ENCODE measurements around the gene DAPK2.
A peak's percentile ranks its signal among the peaks of the same experiment; 100 is the strongest.

DAPK2 gene

GRCh38 chr15:63941698-63942465 lies 104.4 kb downstream of the DAPK2 start:
- no peak overlapping the region for H3K4me3 Mint-ChIP-seq
- H3K36me3 Mint-ChIP-seq: peaks cover 4% of the 10 kb centered on the region
- CTCF ChIA-PET: interaction anchor here (0.6 to 1.6 kb wide), 5 partner anchors 9 to 70 kb away, joined by 3 to 4 read pairs (median 3); no protein-coding TSS in a partner anchor
- peaks cover 4% of the 10 kb centered on the region for H3K27me3 Mint-ChIP-seq
- no peak overlapping the region for H3K27ac Mint-ChIP-seq
- peaks cover 35% of the 10 kb centered on the region for H3K4me1 Mint-ChIP-seq
- no peaks in the 10 kb centered on the region for H3K9me3 Mint-ChIP-seq
- DNase-seq: peak; percentile 6

- H3K9me3 Mint-ChIP-seq: no peaks in the 10 kb centered on the region
- peaks cover 4% of the 10 kb centered on the region for H3K36me3 Mint-ChIP-seq
- H3K4me3 Mint-ChIP-seq: no peak overlapping the region
- DNase-seq: peak; percentile 13
- H3K27me3 Mint-ChIP-seq: peaks cover 4% of the 10 kb centered on the region
- H3K27ac Mint-ChIP-seq: no peak overlapping the region
- CTCF ChIA-PET: interaction anchor here (0.6 to 1.6 kb wide), 5 partner anchors 8 to 127 kb away, joined by 3 to 4 read pairs (median 3); no protein-coding TSS in a partner anchor
- peaks cover 35% of the 10 kb centered on the region for H3K4me1 Mint-ChIP-seq
These were observed 105.2 kb downstream of the DAPK2 start for GRCh38 chr15:63940966-63941620.

DNA sequence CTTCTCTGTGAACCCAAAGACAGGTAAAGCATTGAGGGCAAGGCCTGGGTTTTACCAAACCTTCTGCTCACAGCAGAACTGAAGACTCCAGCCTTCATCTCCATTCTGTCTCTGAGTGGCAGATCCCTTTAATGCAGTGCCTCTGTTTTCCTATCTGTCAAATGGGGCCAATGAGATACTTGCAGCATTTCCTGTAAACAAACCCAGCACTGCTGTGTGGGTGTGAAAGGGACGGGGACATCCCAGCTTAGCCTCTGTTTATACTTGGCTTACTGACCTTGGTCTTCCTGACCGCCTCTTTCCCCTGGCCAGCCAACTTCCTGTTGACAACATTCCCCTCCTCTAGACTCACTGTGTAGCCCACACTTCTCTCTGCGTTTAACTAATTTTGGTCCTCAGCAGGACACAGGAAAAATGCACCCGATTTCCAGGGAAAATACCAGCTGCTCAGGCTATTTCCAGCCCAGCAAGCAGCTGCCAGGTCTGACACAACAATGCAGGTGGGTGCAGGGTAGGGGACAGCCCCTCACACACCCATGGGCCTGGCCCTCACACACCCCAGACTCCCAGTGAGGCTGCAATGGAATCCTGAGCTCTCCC lies 106.7 kb downstream of the DAPK2 start:
- peaks cover 4% of the 10 kb centered on the region for H3K27me3 Mint-ChIP-seq
- no peak overlapping the region for H3K4me3 Mint-ChIP-seq
- peaks cover 29% of the 10 kb centered on the region for H3K4me1 Mint-ChIP-seq
- peaks cover 4% of the 10 kb centered on the region for H3K36me3 Mint-ChIP-seq
- H3K27ac Mint-ChIP-seq: peak overlapping the region; percentile 80
- DNase-seq: peak; percentile 27
- H3K9me3 Mint-ChIP-seq: no peaks in the 10 kb centered on the region
- CTCF ChIA-PET: no interaction called here

GRCh38 chr15:63938486-63939061 lies 107.7 kb downstream of the DAPK2 start:
- peak; percentile 22 for DNase-seq
- H3K4me1 Mint-ChIP-seq: peaks cover 29% of the 10 kb centered on the region

GRCh38 chr15:63933522-63933921 lies 112.8 kb downstream of the DAPK2 start:
- peaks cover 2% of the 10 kb centered on the region for H3K36me3 Mint-ChIP-seq
- no peak overlapping the region for H3K27ac Mint-ChIP-seq
- CTCF ChIA-PET: interaction anchor here (0.8 to 4.7 kb wide), 2 partner anchors 8 to 12 kb away, joined by 3 to 18 read pairs; no protein-coding TSS in a partner anchor
- H3K4me3 Mint-ChIP-seq: no peak overlapping the region
- DNase-seq: no peak
- H3K27me3 Mint-ChIP-seq: peaks cover 18% of the 10 kb centered on the region
- H3K9me3 Mint-ChIP-seq: no peaks in the 10 kb centered on the region
- H3K4me1 Mint-ChIP-seq: peaks cover 13% of the 10 kb centered on the region

More at GRCh38 chr15:63938486-63939061, 107.7 kb downstream of the DAPK2 start:
- Mint-ChIP-seq H3K4me3 (no peak overlapping the region), H3K27me3 (peaks cover 4% of the 10 kb centered on the region), H3K36me3 (peaks cover 4% of the 10 kb centered on the region), H3K27ac (peak overlapping the region; percentile 8), H3K9me3 (no peaks in the 10 kb centered on the region)
- CTCF ChIA-PET: no interaction called here

DNA sequence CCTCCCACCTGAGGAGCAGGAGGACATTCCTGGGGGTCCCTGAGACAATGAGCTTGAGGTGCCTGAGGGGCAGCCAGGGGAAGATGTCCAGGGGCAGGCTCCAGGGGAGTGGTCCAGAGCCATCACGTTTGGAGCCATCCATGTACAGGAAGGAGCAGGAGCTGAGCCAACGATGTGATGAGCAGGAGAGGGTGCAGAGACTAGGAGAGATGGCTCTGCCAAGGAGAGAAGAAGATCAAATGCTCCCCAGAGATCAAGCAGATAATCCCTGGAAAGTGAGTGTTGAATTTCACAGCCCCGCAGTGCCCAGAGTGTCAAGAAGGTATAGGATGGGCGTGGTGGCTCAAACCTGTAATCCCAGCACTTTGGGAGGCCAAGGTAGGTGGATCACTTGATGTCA lies 114.7 kb downstream of the DAPK2 start:
- peak; percentile 12 for DNase-seq
- Mint-ChIP-seq H3K36me3 (no peaks in the 10 kb centered on the region), H3K27me3 (peaks cover 30% of the 10 kb centered on the region), H3K9me3 (no peaks in the 10 kb centered on the region), H3K4me1 (no peaks in the 10 kb centered on the region), H3K27ac (no peak overlapping the region), H3K4me3 (no peak overlapping the region)
- CTCF ChIA-PET: interaction anchor here (4.7 kb wide), 1 partner anchor 14 kb away, joined by 18 read pairs; no protein-coding TSS in a partner anchor

DNA sequence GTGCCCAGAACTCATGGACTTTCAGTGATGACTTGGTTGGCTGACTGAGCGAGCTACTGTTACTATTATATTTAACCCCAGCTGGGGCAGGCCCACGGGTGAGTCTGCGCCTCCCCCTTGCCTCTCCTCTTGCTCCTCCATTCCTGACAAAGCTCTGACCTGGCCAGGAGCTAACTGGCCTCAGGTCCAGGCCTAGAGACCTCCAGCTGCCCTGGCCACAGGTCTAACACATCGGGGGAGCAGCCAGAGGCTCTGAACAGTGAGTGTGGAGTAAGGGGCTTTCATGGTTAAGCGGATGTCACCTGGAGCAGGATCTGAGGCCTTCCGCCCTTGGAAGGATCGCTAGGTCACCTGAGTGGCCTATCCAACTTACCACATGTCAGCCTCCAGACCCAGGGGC lies 116.3 kb downstream of the DAPK2 start:
- H3K27me3 Mint-ChIP-seq: peaks cover 35% of the 10 kb centered on the region
- no peak overlapping the region for H3K4me3 Mint-ChIP-seq
- no peak for DNase-seq
- no peak overlapping the region for H3K27ac Mint-ChIP-seq
- H3K4me1 Mint-ChIP-seq: no peaks in the 10 kb centered on the region
- H3K36me3 Mint-ChIP-seq: no peaks in the 10 kb centered on the region
- CTCF ChIA-PET: no interaction called here
- H3K9me3 Mint-ChIP-seq: no peaks in the 10 kb centered on the region

DNA sequence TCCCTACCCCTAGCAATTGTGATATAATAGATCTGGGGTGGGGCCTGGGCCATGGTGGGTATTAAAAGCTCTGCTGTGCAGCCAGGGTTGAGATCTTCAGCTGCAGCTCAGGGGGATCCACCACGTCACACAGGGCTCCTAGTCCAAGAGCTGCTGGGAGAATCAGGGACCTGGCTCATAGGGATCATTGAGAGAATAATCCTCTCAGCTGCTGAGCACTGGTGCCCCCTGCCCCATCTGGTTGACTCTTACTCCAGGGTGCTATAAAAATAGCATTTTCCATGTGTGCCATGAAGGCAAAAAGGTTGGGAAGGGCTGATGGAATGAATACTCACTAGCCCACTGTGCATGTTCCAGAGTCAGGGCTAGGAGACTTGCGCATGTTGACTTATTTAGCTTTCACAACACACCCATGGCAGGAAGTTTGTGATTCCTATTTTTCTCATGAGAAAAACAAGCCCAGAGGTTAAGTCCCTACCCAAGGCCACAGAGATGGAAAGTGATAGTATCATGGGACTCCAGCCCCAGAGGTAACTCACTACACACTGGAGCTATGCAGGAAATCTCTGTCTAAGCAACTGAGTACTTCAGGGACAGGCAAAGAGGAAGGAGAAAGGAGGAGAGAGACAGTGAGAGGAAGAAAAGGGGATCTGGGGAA lies 118.0 kb downstream of the DAPK2 start:
- no peak overlapping the region for H3K27ac Mint-ChIP-seq

DNA sequence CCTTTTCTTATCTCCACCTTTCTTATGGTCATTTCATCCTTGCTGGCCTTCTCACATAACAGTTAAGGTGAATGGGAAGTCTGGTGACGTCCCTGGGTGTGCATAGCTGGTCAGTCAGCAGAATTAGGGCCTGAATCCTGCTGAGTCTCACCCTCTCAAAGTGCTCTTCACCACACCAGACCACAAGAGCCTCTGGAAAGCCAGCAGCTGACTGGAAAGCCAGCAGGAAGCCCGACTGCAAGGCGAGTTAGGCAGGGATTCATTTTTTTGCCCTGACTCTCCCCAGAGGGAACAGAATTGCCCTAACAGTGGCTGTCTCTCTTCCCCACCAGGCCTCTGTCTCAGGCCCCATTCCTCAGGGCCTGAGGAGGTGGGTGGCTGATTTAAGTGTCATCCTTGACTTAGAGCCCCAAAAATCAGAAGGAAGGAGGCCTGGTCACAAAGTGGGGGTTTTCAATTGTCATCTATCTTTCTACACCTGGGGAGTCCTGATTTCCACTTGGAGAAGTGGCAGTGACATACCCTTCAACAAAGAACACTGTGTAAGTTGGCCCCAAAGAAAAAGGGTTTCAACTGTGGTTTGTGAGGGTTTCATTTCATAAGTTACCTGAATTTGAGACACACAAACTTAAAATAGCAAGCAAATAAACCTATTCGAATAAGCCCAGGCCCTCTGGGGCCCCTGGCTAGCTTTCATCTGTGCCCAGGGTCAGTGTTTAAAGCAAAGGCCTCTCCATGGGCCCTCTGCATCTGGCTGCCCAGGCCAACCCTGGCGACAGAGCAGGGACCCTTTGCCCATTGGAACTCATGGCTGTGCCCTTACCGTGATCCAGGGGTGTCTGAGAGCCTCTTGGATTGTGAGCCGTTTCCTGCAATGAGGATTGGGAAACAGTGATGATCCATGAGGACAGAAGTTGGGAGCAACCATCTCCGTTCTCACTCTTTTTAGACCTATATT lies 122.0 kb downstream of the DAPK2 start:
- Mint-ChIP-seq H3K27ac (no peak overlapping the region), H3K4me1 (peaks cover 15% of the 10 kb centered on the region), H3K4me3 (no peak overlapping the region), H3K36me3 (no peaks in the 10 kb centered on the region), H3K27me3 (peaks cover 29% of the 10 kb centered on the region), H3K9me3 (no peaks in the 10 kb centered on the region)
- CTCF ChIA-PET: interaction anchor here (1.1 kb wide), 1 partner anchor 22 kb away, joined by 4 read pairs; no protein-coding TSS in a partner anchor
- DNase-seq: no peak

More for the DNA sequence above, 118.0 kb downstream of the DAPK2 start:
- Mint-ChIP-seq H3K27me3 (peaks cover 35% of the 10 kb centered on the region), H3K4me3 (no peak overlapping the region), H3K4me1 (no peaks in the 10 kb centered on the region), H3K9me3 (no peaks in the 10 kb centered on the region), H3K36me3 (no peaks in the 10 kb centered on the region)
- CTCF ChIA-PET: interaction anchor here (0.7 to 2.2 kb wide), 5 partner anchors 8 to 118 kb away, joined by 3 to 11 read pairs (median 3); partner anchors contain the start of gene DAPK2
- DNase-seq: no peak

DNA sequence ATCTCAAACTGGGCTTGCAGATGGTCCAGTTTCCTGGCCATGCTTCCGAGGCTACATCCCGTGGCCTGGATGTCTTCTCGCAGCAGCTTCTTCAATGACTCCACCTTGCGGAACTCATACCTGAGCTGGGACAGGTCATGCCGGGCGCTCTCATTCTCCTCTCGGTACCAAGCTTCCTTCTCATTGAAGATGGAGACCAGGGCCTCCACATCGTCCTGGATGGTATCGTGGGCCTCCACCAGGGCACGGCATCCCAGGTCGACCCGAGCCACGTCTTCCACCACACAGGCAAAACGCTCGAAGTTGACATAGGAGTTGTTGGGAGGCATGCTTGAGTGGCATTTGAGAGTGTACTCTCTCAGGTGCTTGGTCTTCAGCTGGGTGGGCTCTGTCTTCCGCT lies 123.4 kb downstream of the DAPK2 start:
- no peak for DNase-seq
- no peaks in the 10 kb centered on the region for H3K36me3 Mint-ChIP-seq
- no peaks in the 10 kb centered on the region for H3K9me3 Mint-ChIP-seq
- peaks cover 21% of the 10 kb centered on the region for H3K27me3 Mint-ChIP-seq
- CTCF ChIA-PET: no interaction called here
- H3K27ac Mint-ChIP-seq: no peak overlapping the region
- H3K4me1 Mint-ChIP-seq: peaks cover 15% of the 10 kb centered on the region
- H3K4me3 Mint-ChIP-seq: no peak overlapping the region

DNA sequence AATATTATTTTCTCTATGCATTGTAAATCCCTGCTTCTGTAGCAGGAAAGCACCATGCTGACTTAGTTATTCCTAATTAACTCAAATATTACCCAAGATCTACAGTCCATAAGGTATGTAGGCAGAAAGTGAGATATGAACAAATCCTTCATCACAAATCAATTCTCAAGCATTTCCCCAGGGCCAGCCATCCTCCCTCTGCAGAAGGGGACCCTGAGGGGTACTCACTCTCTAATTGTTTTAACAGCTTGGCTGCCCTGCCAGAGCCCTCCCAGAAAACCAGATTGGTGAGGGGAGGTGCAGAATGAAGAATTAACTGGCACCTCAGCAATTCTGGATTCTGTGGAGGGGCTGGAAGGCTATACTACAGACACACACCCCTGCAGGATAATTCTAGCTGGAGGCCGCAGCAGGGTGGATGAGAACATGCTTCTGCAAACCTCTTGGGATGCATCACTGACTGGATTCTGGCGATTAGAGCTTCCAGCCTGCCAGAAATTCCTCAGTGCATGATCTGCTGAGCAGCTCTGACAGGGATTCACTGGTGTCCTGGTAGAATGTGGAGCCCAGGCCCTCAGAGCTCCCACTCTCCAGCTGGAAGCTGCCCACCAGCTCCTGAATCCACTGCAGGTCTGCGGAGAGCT lies 123.9 kb downstream of the DAPK2 start:
- peaks cover 21% of the 10 kb centered on the region for H3K27me3 Mint-ChIP-seq
- CTCF ChIA-PET: no interaction called here
- H3K9me3 Mint-ChIP-seq: no peaks in the 10 kb centered on the region
- DNase-seq: no peak
- no peak overlapping the region for H3K4me3 Mint-ChIP-seq
- peaks cover 15% of the 10 kb centered on the region for H3K4me1 Mint-ChIP-seq
- no peak overlapping the region for H3K27ac Mint-ChIP-seq
- no peaks in the 10 kb centered on the region for H3K36me3 Mint-ChIP-seq

GRCh38 chr15:63920504-63921175 lies 125.6 kb downstream of the DAPK2 start:
- Mint-ChIP-seq H3K27me3 (peaks cover 29% of the 10 kb centered on the region), H3K4me1 (peaks cover 15% of the 10 kb centered on the region), H3K36me3 (no peaks in the 10 kb centered on the region), H3K4me3 (no peak overlapping the region), H3K27ac (no peak overlapping the region), H3K9me3 (no peaks in the 10 kb centered on the region)
- CTCF ChIA-PET: interaction anchor here (0.9 to 1.9 kb wide), 5 partner anchors 8 to 168 kb away, joined by 3 to 9 read pairs (median 3); no protein-coding TSS in a partner anchor
- DNase-seq: no peak
